ENCODE results near the gene ADCK1. TPM values are rescaled to one million over a fixed set of nuclear protein-coding genes. Genes with fewer than 3 reads are reported as not detected.

ADCK1 gene
- total RNA-seq, 4 donors from 2014 or later = 3.5 to 11.0 (median 5.5) TPM

DNA sequence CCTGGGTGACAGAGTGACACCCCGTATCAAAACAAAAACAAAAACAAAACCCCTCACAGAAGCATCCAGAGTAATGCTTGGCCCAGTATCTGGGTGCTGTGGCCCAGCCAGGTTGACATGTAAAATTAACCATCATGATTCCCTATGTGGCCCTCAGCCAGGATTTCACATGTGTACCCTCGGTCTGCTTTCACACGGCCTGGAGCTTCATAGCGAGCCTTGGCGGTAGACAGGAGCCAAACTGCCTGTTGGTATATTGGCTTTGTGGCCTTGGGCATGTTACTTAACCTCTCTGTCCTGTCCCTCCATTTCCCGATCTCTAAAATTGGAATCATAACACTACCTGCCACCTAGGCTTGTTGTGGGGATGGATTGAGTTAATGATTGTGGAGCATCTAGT is 65.5 kb downstream of the ADCK1 start:
- no peak for TF ChIP-seq POLR2A (IDR thresholded peaks at IDR 0.05)
- TF ChIP-seq, protein P1, sequence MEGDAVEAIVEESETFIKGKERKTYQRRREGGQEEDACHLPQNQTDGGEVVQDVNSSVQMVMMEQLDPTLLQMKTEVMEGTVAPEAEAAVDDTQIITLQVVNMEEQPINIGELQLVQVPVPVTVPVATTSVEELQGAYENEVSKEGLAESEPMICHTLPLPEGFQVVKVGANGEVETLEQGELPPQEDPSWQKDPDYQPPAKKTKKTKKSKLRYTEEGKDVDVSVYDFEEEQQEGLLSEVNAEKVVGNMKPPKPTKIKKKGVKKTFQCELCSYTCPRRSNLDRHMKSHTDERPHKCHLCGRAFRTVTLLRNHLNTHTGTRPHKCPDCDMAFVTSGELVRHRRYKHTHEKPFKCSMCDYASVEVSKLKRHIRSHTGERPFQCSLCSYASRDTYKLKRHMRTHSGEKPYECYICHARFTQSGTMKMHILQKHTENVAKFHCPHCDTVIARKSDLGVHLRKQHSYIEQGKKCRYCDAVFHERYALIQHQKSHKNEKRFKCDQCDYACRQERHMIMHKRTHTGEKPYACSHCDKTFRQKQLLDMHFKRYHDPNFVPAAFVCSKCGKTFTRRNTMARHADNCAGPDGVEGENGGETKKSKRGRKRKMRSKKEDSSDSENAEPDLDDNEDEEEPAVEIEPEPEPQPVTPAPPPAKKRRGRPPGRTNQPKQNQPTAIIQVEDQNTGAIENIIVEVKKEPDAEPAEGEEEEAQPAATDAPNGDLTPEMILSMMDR (IDR thresholded peaks at IDR 0.05 in 4 of 5, conservative IDR thresholded peaks at IDR 0.05 in 1 of 5) = no peak
- no peak for DNase-seq

GRCh38 chr14:77866932-77867331 is 67.0 kb downstream of the ADCK1 start:
- TF ChIP-seq POLR2A (IDR thresholded peaks at IDR 0.05) = no peak
- TF ChIP-seq, protein P1 (IDR thresholded peaks at IDR 0.05 in 4 of 5, conservative IDR thresholded peaks at IDR 0.05 in 1 of 5) = no peak
- H3K36me3 ChIP-seq = no peaks in the 10 kb centered on the region
- H3K27ac ChIP-seq = no peak overlapping the region
- H3K4me3 ChIP-seq = no peak overlapping the region
- intact Hi-C loops (cut with DNase I; ENCODE audit: low total_unique reads) = loop anchor here (10.0 kb wide), 2 partner anchors 828 to 968 kb away; no protein-coding TSS in a partner anchor
- in situ Hi-C loops (cut with MboI; ENCODE audit: low sequenced_read_pairs in 4 of 4) = loop anchor here (25.0 kb wide), 2 partner anchors 695 to 720 kb away; no protein-coding TSS in a partner anchor
- no peaks in the 10 kb centered on the region for H3K27me3 ChIP-seq
- no peaks in the 10 kb centered on the region for H3K9me3 ChIP-seq
- DNase-seq (no peak), ATAC-seq (no peak)
- no peaks in the 10 kb centered on the region for H3K4me1 ChIP-seq

More for the DNA sequence above, 65.5 kb downstream of the ADCK1 start:
- H3K27ac ChIP-seq = no peak overlapping the region
- intact Hi-C loops (cut with DNase I; ENCODE audit: low total_unique reads) (loop anchor here (10.0 kb wide), 2 partner anchors 829 to 969 kb away; no protein-coding TSS in a partner anchor), in situ Hi-C loops (cut with MboI; ENCODE audit: low sequenced_read_pairs in 4 of 4) (loop anchor here (25.0 kb wide), 2 partner anchors 697 to 722 kb away; no protein-coding TSS in a partner anchor)
- H3K27me3 ChIP-seq = no peaks in the 10 kb centered on the region
- H3K9me3 ChIP-seq = no peaks in the 10 kb centered on the region
- no peak overlapping the region for H3K4me3 ChIP-seq
- no peak for ATAC-seq
- no peaks in the 10 kb centered on the region for H3K4me1 ChIP-seq
- no peaks in the 10 kb centered on the region for H3K36me3 ChIP-seq

GRCh38 chr14:77867476-77867875 is 67.6 kb downstream of the ADCK1 start:
- Histone ChIP-seq H3K4me3 (no peak overlapping the region), H3K27me3 (no peaks in the 10 kb centered on the region), H3K27ac (no peak overlapping the region), H3K4me1 (no peaks in the 10 kb centered on the region), H3K36me3 (no peaks in the 10 kb centered on the region), H3K9me3 (no peaks in the 10 kb centered on the region)
- intact Hi-C loops (cut with DNase I; ENCODE audit: low total_unique reads) = loop anchor here (10.0 kb wide), 2 partner anchors 827 to 967 kb away; no protein-coding TSS in a partner anchor
- TF ChIP-seq, protein P1 (IDR thresholded peaks at IDR 0.05 in 4 of 5, conservative IDR thresholded peaks at IDR 0.05 in 1 of 5) = no peak
- no peak for TF ChIP-seq POLR2A (IDR thresholded peaks at IDR 0.05)
- in situ Hi-C loops (cut with MboI; ENCODE audit: low sequenced_read_pairs in 4 of 4) = loop anchor here (25.0 kb wide), 2 partner anchors 695 to 720 kb away; no protein-coding TSS in a partner anchor
- no peak for DNase-seq
- ATAC-seq = no peak

DNA sequence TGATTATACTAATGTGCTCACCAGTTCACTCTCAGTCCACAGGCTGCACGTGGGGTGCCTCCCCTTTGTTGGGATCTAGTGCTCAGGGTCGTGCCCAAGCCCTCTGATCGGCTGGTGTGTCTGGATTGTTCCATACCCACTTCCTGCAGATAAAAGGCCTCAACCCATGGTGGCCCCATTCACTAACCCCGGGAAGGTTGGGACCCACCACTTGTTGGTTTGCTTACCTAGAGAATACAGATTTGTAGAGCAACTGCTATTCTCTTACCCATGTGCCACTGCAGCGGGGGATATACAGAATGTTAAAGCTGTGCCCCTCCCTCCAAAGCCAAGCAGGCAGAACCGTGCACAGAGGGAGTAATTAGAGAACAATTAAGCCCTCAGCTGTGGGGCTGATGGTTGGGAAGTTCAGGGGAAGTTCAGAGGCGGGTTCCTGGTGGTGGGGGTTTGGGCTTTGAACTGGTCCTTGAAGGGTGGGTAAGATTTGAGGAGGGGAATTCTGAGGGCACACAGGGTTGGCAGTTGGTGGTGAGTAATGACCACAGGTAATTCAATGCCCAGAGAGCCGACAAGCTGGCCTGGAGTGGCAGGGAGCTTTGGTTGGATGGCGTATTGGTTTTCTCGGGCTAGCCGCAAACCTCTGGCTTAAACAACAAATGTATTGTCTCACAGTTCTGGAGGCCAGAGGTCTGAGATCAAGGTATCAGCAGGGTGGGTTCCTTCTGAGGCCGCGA is 68.8 kb downstream of the ADCK1 start:
- intact Hi-C loops (cut with DNase I; ENCODE audit: low total_unique reads) = loop anchor here (10.0 kb wide), 2 partner anchors 826 to 966 kb away; no protein-coding TSS in a partner anchor
- Histone ChIP-seq H3K27ac (no peak overlapping the region), H3K27me3 (no peaks in the 10 kb centered on the region), H3K9me3 (no peaks in the 10 kb centered on the region), H3K36me3 (no peaks in the 10 kb centered on the region), H3K4me1 (no peaks in the 10 kb centered on the region), H3K4me3 (no peak overlapping the region)
- TF ChIP-seq, protein P1 (IDR thresholded peaks at IDR 0.05 in 4 of 5, conservative IDR thresholded peaks at IDR 0.05 in 1 of 5) = no peak
- TF ChIP-seq POLR2A (IDR thresholded peaks at IDR 0.05) = no peak
- DNase-seq = no peak
- ATAC-seq = no peak
- in situ Hi-C loops (cut with MboI; ENCODE audit: low sequenced_read_pairs in 4 of 4) = loop anchor here (25.0 kb wide), 2 partner anchors 694 to 719 kb away; no protein-coding TSS in a partner anchor
